ENCODE measurements around the gene SHISA4.

SHISA4 gene

GRCh38 chr1:201942129-201942495 lies 53.4 kb downstream of the SHISA4 start:
- Histone ChIP-seq H3K36me3 (ENCODE audit: insufficient read depth, low read length) (no peaks in the 10 kb centered on the region), H3K9me3 (ENCODE audit: insufficient read depth, low read length, severe bottlenecking) (no peaks in the 10 kb centered on the region), H2AFZ (ENCODE audit: low read depth, low read length) (no peak overlapping the region), H3K4me1 (ENCODE audit: insufficient read depth, low read length) (no peaks in the 10 kb centered on the region), H3K4me2 (ENCODE audit: insufficient read depth, low read length) (no peak overlapping the region), H4K20me1 (ENCODE audit: insufficient read depth, low read length) (0 out of 2 replicates have a peak, but pooled peaks cover 5% of the 10 kb centered on the region), H3K9ac (ENCODE audit: low read depth, low read length) (no peak overlapping the region), H3K27ac (ENCODE audit: low read length) (no peak overlapping the region), H3K4me3 (ENCODE audit: low read depth in 1 of 2, low read length in 2 of 2) (no peak overlapping the region), H3K27me3 (ENCODE audit: insufficient read depth, low read length, poor library complexity) (peaks cover 23% of the 10 kb centered on the region), H3K79me2 (ENCODE audit: insufficient read depth, low read length) (no peaks in the 10 kb centered on the region)
- ATAC-seq (ENCODE audit: insufficient read depth, low read depth) (no peak), DNase-seq (no peak)
- TF ChIP-seq EZH2 (IDR thresholded peaks at IDR 0.05; ENCODE audit: borderline replicate concordance, low read depth, low read length, severe bottlenecking) (no peak), CTCF (IDR thresholded peaks at IDR 0.05; ENCODE audit: borderline replicate concordance, extremely low read depth, low read length, poor library complexity, severe bottlenecking) (no peak)

Measured in DND-41 (cell line).